HG03196 (cell line): ENCODE data around the gene EML6.

Experiments used
- ATAC-seq: cut with Tn5 transposase; IDR thresholded peaks from one replicate; pipeline ENCODE4 v1.9.1; 2021; ENCODE audit not compliant: unreplicated experiment

EML6 gene

DNA sequence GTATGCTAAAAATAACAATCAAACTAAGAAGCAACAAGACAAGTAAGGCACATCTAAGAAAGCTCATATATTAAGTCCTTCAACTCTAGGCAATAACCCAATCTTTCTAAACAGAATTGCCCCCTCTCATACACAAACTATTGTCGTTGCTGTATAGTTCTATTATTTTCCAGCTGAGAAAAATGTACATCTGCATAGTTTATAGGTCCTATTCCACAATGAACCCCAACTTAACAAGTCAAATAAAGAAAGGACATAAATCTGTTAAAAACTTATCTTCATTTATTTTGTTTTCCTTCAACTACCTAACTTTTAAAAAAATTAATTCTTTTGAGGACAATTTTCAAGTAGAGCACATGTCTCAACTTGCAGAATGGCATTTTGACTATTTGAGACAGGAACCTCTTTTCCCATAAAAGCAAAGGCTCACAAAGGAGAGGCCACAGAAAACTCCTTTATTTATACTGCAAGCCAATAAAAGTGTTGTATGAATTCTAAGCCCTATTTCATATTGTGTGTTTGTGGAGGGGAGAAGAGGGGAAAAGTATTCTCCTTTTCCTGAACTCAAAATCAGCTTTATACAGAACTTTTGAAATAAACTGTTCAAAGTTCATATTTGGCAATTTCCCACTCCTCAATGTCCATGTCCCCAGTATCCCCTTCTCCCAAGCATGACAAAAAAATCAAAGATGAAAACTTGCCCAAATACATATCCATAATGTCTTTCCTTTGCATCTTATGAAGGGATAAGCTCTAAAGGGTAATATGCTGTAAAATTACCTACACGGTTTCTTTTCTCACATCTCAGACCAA is 289.4 kb downstream of the EML6 start:
- no peak for ATAC-seq

DNA sequence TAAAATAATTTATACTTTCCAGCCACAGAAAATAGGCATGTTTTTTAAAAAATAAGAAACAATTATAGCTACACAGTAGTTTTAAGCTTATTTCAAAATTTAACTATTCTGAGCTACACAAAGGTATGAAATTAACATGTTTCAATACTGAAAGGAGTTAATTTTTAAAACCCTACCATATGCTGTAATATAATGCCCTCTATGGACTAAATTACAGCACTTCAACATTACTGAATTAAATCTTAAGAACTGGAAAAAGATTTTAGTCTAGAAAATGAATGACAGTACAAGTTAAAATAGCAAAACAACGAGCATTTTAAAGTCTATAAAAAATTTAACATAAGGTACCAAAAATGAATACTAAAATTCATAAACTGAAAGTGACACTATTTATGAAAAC is 290.5 kb downstream of the EML6 start:
- no peak for ATAC-seq

DNA sequence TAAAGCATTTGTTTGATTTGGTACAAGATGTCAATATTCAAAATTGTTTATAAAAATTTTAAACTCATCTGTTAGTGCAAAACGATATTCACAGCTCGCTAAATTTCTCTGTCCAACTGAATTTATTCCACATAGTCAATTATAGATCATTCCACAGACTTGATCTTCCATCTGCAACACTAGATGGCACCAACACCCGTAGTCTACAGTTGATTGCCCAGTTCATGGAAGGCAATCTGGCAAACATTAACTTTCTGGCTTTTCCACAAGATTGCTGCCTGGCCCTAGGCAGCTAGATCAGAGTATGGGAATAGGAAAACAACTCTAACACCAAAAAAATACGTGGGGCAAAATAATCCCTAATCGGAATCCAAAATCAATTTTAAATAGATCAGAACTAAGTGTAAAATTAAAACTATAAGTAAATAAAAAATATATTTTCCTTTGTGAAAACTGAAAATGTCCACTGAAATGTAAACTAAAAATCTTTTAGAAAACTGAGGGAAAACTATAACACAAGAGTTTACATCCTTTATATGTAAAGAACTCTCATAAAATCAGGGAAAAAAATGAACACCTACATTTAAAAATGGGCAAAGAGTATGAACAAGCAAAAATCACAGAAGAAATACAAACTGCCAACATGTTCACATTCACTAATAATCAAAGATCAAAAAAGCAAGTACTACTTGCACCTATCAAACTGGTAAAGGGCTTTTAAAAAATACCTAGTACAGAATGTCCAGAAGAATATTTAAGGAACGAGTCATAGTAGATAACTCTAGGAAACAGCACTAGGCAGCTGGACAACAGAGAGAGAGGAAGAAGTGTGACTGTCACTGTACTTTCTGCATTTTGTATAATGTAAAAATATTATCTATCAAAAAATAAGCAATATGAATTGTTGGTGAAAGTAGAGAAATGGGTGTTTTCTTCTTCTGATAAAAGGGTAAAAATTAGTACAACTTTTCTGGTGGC is 291.8 kb downstream of the EML6 start:
- no peak for ATAC-seq

DNA sequence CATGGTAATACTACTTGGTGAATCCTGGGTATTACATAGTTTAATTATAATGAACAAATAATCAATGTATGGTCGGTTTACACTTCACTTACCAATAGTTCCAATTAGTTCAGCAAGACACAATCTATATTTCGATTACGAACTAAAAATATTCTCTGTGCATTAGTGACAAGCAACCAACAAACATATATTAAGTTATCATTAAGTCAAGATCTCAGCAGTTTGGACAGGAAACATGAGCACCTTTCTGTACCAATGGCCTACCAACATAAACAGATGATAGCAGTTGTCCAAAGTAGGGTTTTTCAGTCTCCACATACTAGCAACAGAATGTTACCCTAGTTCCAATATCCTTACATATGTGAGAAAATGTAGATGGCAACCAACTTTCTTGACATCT is 294.0 kb downstream of the EML6 start:
- no peak for ATAC-seq

DNA sequence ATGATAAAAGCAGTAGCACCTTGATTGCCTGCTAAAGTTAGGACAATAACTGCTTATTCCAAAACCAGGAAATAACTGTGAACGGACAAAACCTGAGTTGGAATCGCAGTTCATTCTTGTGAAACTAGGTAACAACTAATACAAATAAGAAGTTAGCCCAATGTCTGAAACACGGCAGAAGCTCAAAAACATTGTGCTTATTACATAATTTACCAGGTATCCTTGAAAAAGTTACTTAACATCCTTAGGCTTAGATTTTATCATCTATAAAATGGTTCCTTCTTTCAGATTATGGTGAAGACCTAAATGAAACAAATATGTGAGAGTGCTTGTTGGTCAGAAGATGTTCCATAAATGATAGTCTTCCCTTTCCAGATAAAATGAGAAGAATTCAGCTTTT is 294.4 kb downstream of the EML6 start:
- ATAC-seq: no peak

DNA sequence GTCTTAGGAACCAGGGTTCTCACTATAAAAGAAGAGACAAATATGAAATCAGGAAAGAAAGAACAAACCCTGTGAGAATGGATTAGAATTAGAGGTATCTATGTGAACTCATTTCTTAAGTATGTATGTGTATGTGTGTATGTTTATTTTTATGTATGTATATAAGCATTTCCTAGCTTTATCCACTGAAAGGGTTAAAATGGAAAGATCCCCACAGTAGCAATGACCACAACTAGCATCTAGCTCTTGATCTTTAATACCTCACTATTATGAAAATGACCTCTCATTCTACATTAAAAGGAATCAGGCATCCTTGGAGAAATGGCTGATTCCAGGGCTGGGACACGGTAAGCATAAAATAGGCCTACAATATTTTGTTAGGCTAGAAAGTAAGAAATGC is 295.2 kb downstream of the EML6 start:
- ATAC-seq: no peak

DNA sequence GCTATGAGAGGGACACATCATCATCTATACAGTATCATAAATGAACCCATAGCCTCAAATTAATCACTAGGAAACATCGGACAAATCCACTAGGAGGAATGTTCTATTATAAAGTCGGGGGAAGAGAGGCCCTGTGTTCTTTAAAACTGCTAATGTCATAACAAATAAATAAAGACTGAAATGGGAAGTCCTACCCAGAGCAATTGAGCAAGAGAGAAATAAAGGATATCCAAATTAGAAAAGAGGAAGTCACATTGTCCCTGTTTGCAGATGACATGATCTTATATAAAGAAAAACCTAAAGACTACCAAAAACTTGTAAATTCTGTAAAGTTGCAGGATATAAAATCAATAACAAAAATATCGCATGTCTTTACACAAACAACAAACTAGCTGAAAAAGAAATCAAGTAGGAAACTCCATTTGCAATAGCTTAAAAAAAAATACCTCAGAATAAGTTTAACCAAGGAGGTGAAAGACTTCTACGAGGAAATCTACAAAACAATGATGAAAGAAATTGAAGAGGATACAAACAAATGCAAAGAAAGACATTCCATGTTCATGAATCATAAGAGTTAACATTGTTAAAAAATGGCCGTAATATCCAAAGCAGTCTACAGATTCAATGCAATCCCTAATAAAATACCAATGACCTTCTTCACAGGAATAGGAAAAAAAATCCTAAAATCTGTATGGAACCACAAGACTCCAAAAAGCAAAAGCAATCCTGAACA is 296.2 kb downstream of the EML6 start:
- no peak for ATAC-seq
